K562 (cell line): ENCODE measurements around the gene CSMD2. TPM values are rescaled to one million over a fixed set of nuclear protein-coding genes. Genes with fewer than 3 reads are reported as not detected.

ENCODE experiments used
- ATAC-seq: fragments of 200-7000 bp; cut with Tn5 transposase; 3 replicates; pipeline ENCODE4 v1.9.1; 2020; ENCODE audit warnings: moderate library complexity
- BruUV-seq: library from RNA; stranded (reverse); fragments of 400-500 nt; replicated peaks from 2 replicates; lab custom pipeline; 2021; lab: Mats Ljungman, UMichigan
- CTCF ChIA-PET: fragments of 300-600 bp; formaldehyde crosslinking; extraction: SDS; loops from one replicate; lab custom pipeline; 2021; ENCODE audit warnings: low intra/inter-chr PET ratio; lab: Yijun Ruan, JAX
- POLR2A ChIA-PET: fragments of 300-600, 350-650 bp; sonication (Branson Sonifier 250); formaldehyde crosslinking; extraction: SDS; loops from one replicate; lab custom pipeline; 2021; ENCODE audit warnings: antibody characterized with exemption, inconsistent platforms; lab: Yijun Ruan, JAX
- DNase-seq, 4 experiments: peaks; one replicate each; pipeline versions ENCODE4 v3.0.0 to v3.0.0-alpha.2; 2011 to 2018; ENCODE audit warnings: low spot score in 3 of 4, mixed read lengths in 3 of 4; ENCODE audit errors: extremely low read depth in 1 of 4
- FAIRE-seq: peaks from 2 replicates; lab custom pipeline; 2011; peaks lifted over from hg19 to GRCh38; lab: Jason Lieb, UNC
- H2AFZ ChIP-seq: 2 replicates; pipeline ENCODE4 v1.6.0; 2011; ENCODE audit warnings: low read depth, low read length, control low read depth, inconsistent platforms
- H3K27ac ChIP-seq: fragments of 200-600 bp; 3 replicates; pipeline ENCODE4 v1.8.0; 2011; ENCODE audit warnings: low read depth, mild to moderate bottlenecking, control low read depth, inconsistent platforms, low read length, moderate library complexity, mixed read lengths; ENCODE audit errors: extremely low read depth
- H3K27me3 ChIP-seq, 2 experiments: fragments of 300-600 bp in 1 of 2; 2 replicates in 1 of 2; 3 replicates in 1 of 2; pipeline versions ENCODE4 v1.6.0 to v1.8.0; 2011; ENCODE audit warnings: inconsistent platforms in 2 of 2, low read length in 2 of 2, mild to moderate bottlenecking in 1 of 2, mixed read lengths in 1 of 2, moderate library complexity in 1 of 2; ENCODE audit not compliant: control insufficient read depth in 2 of 2, insufficient read depth in 2 of 2
- H3K36me3 ChIP-seq: fragments of 300-600 bp; 3 replicates; pipeline ENCODE4 v1.8.0; 2011; ENCODE audit warnings: mild to moderate bottlenecking, low read length, inconsistent platforms; ENCODE audit not compliant: control insufficient read depth, insufficient read depth
- H3K4me1 ChIP-seq, 2 experiments: fragments of 200-600 bp in 1 of 2; replicated peaks in 1 of 2; 2 replicates in 1 of 2; 3 replicates in 1 of 2; pipeline versions ENCODE4 v1.5.1 to v1.8.0; 2011; ENCODE audit warnings: inconsistent platforms in 2 of 2, low read length in 2 of 2, mild to moderate bottlenecking in 1 of 2, mixed read lengths in 1 of 2, moderate library complexity in 1 of 2; ENCODE audit not compliant: control insufficient read depth in 2 of 2, insufficient read depth in 2 of 2
- H3K4me2 ChIP-seq: 2 replicates; pipeline ENCODE4 v1.6.1; 2011; ENCODE audit warnings: low read length, control low read depth, inconsistent platforms, mixed read lengths; ENCODE audit not compliant: insufficient read depth
- H3K4me3 ChIP-seq: fragments of 200-600 bp; sonication (generic), shearing (Covaris generic); 2 replicates; pipeline ENCODE4 v1.5.1; 2016; ENCODE audit warnings: control low read depth, inconsistent platforms
- H3K79me2 ChIP-seq: fragments of 200-600 bp; 3 replicates; pipeline ENCODE4 v1.8.0; 2011; ENCODE audit warnings: low read length, inconsistent platforms; ENCODE audit not compliant: control insufficient read depth, insufficient read depth
- H3K9ac ChIP-seq, 2 experiments: 2 replicates each; pipeline versions ENCODE4 v1.6.0 to v1.6.1; 2011; ENCODE audit warnings: low read depth in 2 of 2, low read length in 2 of 2, control low read depth in 1 of 2, inconsistent platforms in 1 of 2, mild to moderate bottlenecking in 1 of 2, mixed read lengths in 1 of 2; ENCODE audit not compliant: insufficient read depth in 1 of 2
- H3K9me1 ChIP-seq: one replicate; pipeline ENCODE4 v1.6.0; 2011; ENCODE audit warnings: inconsistent platforms, mild to moderate bottlenecking, low read length, moderate library complexity; ENCODE audit not compliant: control insufficient read depth, insufficient read depth
- H3K9me3 ChIP-seq: replicated peaks from 2 replicates; pipeline ENCODE4 v1.5.1; 2011; ENCODE audit warnings: low read depth, low read length, inconsistent platforms; ENCODE audit not compliant: control insufficient read depth, insufficient read depth
- H4K20me1 ChIP-seq: replicated peaks from 2 replicates; pipeline ENCODE4 v1.6.1; 2011; ENCODE audit warnings: low read length, inconsistent platforms, mixed read lengths; ENCODE audit not compliant: control insufficient read depth, insufficient read depth
- BRCA1 ChIP-seq, 2 experiments: fragments of 450-650 bp in 1 of 2; sonication (generic) in 1 of 2; formaldehyde crosslinking in 1 of 2; IDR thresholded peaks; 2 replicates each; pipeline versions ENCODE4 v1.5.0 to v1.6.1; 2017 to 2020; ENCODE audit warnings: mild to moderate bottlenecking in 1 of 2, missing genetic modification reagents in 1 of 2
- CBX2 ChIP-seq: fragments of 200-600 bp; sonication (generic); IDR thresholded peaks from one replicate; pipeline ENCODE4 v1.6.1; 2012; ENCODE audit warnings: mild to moderate bottlenecking, low read length, inconsistent platforms; ENCODE audit not compliant: insufficient read depth, poor library complexity, severe bottlenecking
- EHMT2 ChIP-seq: fragments of 450-650 bp; IDR thresholded peaks from 2 replicates; pipeline ENCODE4 v1.6.1; 2018; ENCODE audit warnings: antibody characterized with exemption
- EP300 ChIP-seq: IDR thresholded peaks from 2 replicates; pipeline ENCODE4 v1.6.1; 2012; ENCODE audit warnings: low read length, improper control_type of control experiment
- FOSL1 ChIP-seq: fragments of 200-800 bp; sonication (Bioruptor generic); conservative IDR thresholded peaks from 2 replicates; pipeline ENCODE4 v1.6.1; 2016; ENCODE audit warnings: missing genetic modification characterization, missing compliant biosample characterization
- FOXJ2 ChIP-seq: fragments of 200-800 bp; sonication (Bioruptor generic); IDR thresholded peaks from 2 replicates; pipeline ENCODE4 v1.6.1; 2016; ENCODE audit warnings: missing genetic modification characterization, missing compliant biosample characterization
- KAT8 ChIP-seq: fragments of 450-650 bp; IDR thresholded peaks from 2 replicates; pipeline ENCODE4 v1.6.1; 2016; ENCODE audit warnings: low read depth, mild to moderate bottlenecking
- SMARCA5 ChIP-seq: fragments of 450-650 bp; IDR thresholded peaks from 2 replicates; pipeline ENCODE4 v1.6.1; 2016
- TEAD4 ChIP-seq, 2 experiments: sonication (generic) in 1 of 2; formaldehyde crosslinking in 1 of 2; IDR thresholded peaks; 2 replicates each; pipeline versions ENCODE4 v1.6.1 to v1.8.0; 2012 to 2022; ENCODE audit warnings: borderline replicate concordance in 1 of 2, inconsistent platforms in 1 of 2, low read length in 1 of 2, mild to moderate bottlenecking in 1 of 2, missing genetic modification reagents in 1 of 2
- ZNF239 ChIP-seq: fragments of 250-450 bp; sonication (Bioruptor Pico); IDR thresholded peaks from 2 replicates; pipeline ENCODE4 v1.4.0; 2020; ENCODE audit warnings: mild to moderate bottlenecking
- WGBS: fragments of 100-300 bp; shearing (Covaris generic); methylation state at CpG from one replicate; pipeline ENCODE4 v1.1.6; 2016; ENCODE audit warnings: low coverage, mixed read lengths; ENCODE audit not compliant: insufficient coverage; ENCODE audit errors: missing lambda C conversion rate; 5-methylcytosine and 5-hydroxymethylcytosine counted together
- in situ Hi-C: fragments of 300-500 bp; cut with MboI; formaldehyde crosslinking; loops from 4 replicates; pipeline ENCODE4 v1.15.0; 2018; ENCODE audit warnings: inconsistent platforms, mixed read lengths
- intact Hi-C: fragments of 100-400 bp; cut with micrococcal nuclease; formaldehyde crosslinking; loops from 2 replicates; pipeline ENCODE4 v1.14.2; 2022
- polyA plus RNA-seq, 8 experiments: library from polyadenylated mRNA; depleted of rRNA in 4 of 8; stranded (reverse) in 5 of 8; unstranded in 3 of 8; fragments of >200 nt; fragmentation: Nextera tagmentation in 2 of 8; fragmentation: Illumina TruSeq in 1 of 8; extraction: Ambion mirVana in 2 of 8; extraction: Trizol in 1 of 8; gene quantifications; 2 replicates each; pipeline versions ENCODE4 v1.2.1 to v1.2.3, GENCODE V29; 2011 to 2014; ENCODE audit warnings: inconsistent platforms in 1 of 8, missing spikeins in 1 of 8
- total RNA-seq, 7 experiments: library from RNA; depleted of rRNA in 6 of 7; stranded (reverse); fragments of >200 nt in 6 of 7; fragmentation: Illumina TruSeq in 2 of 7; extraction: Trizol in 2 of 7; gene quantifications; 2 replicates each; pipeline versions ENCODE4 v1.2.1 to v1.2.3, GENCODE V29; 2011 to 2021; ENCODE audit warnings: low replicate concordance in 1 of 7
- TF ChIP-seq, protein P1 (sequence below): fragments of 450-650 bp; IDR thresholded peaks from 2 replicates; pipeline ENCODE4 v1.6.1; 2016; ENCODE audit warnings: low read depth
- TF ChIP-seq, protein P2 (sequence below): fragments of 450-650 bp; IDR thresholded peaks from 2 replicates; pipeline ENCODE4 v1.6.1; 2016; ENCODE audit warnings: low read depth, mild to moderate bottlenecking, moderate library complexity
- TF ChIP-seq, protein P3 (sequence below): fragments of 450-650 bp; IDR thresholded peaks from 2 replicates; pipeline ENCODE4 v1.6.1; 2016; ENCODE audit warnings: antibody characterized with exemption

CSMD2 gene
- total and polyA plus RNA-seq, 9 of the 15 experiments (the other 6 are each of a cell fraction or from before 2014, with no cell fraction given): not detected

DNA sequence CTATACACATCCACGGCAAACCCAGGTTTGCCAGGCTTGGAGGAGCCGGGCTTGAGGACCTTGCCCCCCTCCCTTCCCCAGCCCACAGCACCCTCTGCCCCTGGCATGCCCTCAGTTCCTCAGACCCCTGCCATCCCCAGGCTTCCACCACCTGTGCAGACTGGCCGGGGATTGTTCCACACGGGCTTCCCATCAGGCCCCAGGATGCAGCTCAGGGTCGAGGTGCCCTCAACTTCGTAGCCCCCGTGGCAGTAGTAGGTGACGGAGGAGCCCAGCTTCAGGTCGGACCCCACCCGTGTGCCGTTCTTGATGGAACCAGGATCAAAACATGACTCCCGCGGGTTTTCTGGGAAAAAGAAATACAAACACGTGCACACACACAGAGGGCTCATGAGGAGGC, 528.8 kb downstream of the CSMD2 start:
- Histone ChIP-seq H3K79me2 (no peaks in the 10 kb centered on the region), H2AFZ (no peak overlapping the region), H4K20me1 (no peaks in the 10 kb centered on the region), H3K9me3 (no peaks in the 10 kb centered on the region), H3K36me3 (no peaks in the 10 kb centered on the region), H3K27ac (no peak overlapping the region), H3K27me3 (peaks cover 0 to 19% of the 10 kb centered on the region in 2 experiments; a peak in 2 of 5 replicates), H3K4me2 (no peak overlapping the region), H3K4me3 (no peak overlapping the region), H3K9me1 (no peaks in the 10 kb centered on the region), H3K9ac (no peak overlapping the region), H3K4me1 (peaks cover 0 to 7% of the 10 kb centered on the region in 2 experiments; a peak in 2 of 5 replicates)
- no TSS peak for BruUV-seq
- no peak for FAIRE-seq
- ChIA-PET CTCF (no interaction called here), POLR2A (interaction anchor here (0.6 kb wide), 1 partner anchor 367 kb away, joined by 3 read pairs; no protein-coding TSS in a partner anchor)
- ATAC-seq: no peak
- in situ Hi-C loops (loop anchor here (10.0 kb wide), 2 partner anchors 969 to 1109 kb away; no protein-coding TSS in a partner anchor), intact Hi-C loops (no loop called here)
- DNase-seq: no peak
- WGBS: 0% methylated on average over 14 of the region's 14 CpGs
- TF ChIP-seq ZNF239 (CRISPR knock-in tag) (no peak), TEAD4 (IDR thresholded peaks at IDR 0.05; ENCODE audit: low read length) (no peak), TEAD4 (CRISPR knock-in tag; IDR thresholded peaks at IDR 0.05; ENCODE audit: borderline replicate concordance) (no peak), CBX2 (no peak), FOXJ2 (no peak), SMARCA5 (no peak), EHMT2 (no peak), BRCA1 (IDR thresholded peaks at IDR 0.05) (no peak), BRCA1 (CRISPR knock-in tag; IDR thresholded peaks at IDR 0.05) (no peak), EP300 (no peak), KAT8 (no peak), FOSL1 (tag) (no peak)
- TF ChIP-seq, protein P1, sequence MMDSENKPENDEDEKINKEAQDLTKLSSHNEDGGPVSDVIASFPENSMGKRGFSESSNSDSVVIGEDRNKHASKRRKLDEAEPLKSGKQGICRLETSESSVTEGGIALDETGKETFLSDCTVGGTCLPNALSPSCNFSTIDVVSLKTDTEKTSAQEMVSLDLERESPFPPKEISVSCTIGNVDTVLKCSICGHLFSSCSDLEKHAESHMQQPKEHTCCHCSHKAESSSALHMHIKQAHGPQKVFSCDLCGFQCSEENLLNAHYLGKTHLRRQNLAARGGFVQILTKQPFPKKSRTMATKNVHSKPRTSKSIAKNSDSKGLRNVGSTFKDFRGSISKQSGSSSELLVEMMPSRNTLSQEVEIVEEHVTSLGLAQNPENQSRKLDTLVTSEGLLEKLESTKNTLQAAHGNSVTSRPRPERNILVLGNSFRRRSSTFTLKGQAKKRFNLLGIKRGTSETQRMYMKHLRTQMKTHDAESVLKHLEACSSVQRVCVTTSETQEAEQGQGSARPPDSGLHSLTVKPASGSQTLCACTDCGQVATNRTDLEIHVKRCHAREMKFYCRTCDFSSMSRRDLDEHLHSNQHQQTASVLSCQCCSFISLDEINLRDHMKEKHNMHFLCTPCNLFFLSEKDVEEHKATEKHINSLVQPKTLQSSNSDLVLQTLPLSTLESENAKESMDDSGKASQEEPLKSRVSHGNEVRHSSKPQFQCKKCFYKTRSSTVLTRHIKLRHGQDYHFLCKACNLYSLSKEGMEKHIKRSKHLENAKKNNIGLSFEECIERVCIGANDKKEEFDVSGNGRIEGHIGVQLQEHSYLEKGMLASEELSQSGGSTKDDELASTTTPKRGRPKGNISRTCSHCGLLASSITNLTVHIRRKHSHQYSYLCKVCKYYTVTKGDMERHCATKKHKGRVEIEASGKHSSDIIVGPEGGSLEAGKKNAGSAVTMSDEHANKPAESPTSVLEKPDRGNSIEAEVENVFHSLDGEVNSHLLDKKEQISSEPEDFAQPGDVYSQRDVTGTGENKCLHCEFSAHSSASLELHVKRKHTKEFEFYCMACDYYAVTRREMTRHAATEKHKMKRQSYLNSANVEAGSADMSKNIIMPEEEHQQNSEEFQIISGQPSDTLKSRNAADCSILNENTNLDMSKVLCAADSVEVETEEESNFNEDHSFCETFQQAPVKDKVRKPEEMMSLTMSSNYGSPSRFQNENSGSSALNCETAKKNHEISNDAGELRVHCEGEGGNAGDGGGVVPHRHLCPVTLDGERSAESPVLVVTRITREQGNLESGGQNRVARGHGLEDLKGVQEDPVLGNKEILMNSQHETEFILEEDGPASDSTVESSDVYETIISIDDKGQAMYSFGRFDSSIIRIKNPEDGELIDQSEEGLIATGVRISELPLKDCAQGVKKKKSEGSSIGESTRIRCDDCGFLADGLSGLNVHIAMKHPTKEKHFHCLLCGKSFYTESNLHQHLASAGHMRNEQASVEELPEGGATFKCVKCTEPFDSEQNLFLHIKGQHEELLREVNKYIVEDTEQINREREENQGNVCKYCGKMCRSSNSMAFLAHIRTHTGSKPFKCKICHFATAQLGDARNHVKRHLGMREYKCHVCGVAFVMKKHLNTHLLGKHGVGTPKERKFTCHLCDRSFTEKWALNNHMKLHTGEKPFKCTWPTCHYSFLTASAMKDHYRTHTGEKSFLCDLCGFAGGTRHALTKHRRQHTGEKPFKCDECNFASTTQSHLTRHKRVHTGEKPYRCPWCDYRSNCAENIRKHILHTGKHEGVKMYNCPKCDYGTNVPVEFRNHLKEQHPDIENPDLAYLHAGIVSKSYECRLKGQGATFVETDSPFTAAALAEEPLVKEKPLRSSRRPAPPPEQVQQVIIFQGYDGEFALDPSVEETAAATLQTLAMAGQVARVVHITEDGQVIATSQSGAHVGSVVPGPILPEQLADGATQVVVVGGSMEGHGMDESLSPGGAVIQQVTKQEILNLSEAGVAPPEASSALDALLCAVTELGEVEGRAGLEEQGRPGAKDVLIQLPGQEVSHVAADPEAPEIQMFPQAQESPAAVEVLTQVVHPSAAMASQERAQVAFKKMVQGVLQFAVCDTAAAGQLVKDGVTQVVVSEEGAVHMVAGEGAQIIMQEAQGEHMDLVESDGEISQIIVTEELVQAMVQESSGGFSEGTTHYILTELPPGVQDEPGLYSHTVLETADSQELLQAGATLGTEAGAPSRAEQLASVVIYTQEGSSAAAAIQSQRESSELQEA: no peak
- TF ChIP-seq, protein P2, sequence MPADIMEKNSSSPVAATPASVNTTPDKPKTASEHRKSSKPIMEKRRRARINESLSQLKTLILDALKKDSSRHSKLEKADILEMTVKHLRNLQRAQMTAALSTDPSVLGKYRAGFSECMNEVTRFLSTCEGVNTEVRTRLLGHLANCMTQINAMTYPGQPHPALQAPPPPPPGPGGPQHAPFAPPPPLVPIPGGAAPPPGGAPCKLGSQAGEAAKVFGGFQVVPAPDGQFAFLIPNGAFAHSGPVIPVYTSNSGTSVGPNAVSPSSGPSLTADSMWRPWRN: no peak
- TF ChIP-seq, protein P3, sequence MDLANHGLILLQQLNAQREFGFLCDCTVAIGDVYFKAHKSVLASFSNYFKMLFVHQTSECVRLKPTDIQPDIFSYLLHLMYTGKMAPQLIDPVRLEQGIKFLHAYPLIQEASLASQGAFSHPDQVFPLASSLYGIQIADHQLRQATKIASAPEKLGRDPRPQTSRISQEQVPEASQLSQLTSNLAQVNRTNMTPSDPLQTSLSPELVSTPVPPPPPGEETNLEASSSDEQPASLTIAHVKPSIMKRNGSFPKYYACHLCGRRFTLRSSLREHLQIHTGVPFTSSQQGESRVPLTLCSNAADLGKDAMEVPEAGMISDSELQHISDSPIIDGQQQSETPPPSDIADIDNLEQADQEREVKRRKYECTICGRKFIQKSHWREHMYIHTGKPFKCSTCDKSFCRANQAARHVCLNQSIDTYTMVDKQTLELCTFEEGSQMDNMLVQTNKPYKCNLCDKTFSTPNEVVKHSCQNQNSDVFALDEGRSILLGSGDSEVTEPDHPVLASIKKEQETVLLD: no peak
